ENCODE data around the gene NKX1-2. TPM values are rescaled to one million over a fixed set of nuclear protein-coding genes. Genes with fewer than 3 reads are reported as not detected.

Gene NKX1-2
- total RNA-seq, 6 experiments from 2014 or later, result not detected

DNA sequence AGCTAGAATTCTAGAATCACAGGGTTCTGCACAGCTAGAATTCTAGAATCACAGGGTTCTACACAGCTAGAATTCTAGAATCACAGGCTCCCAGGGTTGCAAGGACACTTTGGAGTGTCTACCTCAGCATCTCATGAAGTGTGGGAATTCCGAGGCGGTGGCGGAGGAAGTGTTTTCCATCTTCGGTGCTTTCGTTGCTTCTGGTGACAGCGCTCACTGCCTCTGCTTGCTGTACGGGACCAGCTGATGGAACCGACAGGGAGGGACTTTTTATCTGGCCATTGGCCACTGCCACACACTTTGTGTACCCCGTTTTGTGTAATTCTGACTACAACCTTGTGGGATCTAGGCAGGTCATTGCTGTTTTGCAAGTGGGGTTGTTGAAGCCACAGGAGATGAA, 41.3 kb upstream of the NKX1-2 start:
- TF ChIP-seq, protein P1, sequence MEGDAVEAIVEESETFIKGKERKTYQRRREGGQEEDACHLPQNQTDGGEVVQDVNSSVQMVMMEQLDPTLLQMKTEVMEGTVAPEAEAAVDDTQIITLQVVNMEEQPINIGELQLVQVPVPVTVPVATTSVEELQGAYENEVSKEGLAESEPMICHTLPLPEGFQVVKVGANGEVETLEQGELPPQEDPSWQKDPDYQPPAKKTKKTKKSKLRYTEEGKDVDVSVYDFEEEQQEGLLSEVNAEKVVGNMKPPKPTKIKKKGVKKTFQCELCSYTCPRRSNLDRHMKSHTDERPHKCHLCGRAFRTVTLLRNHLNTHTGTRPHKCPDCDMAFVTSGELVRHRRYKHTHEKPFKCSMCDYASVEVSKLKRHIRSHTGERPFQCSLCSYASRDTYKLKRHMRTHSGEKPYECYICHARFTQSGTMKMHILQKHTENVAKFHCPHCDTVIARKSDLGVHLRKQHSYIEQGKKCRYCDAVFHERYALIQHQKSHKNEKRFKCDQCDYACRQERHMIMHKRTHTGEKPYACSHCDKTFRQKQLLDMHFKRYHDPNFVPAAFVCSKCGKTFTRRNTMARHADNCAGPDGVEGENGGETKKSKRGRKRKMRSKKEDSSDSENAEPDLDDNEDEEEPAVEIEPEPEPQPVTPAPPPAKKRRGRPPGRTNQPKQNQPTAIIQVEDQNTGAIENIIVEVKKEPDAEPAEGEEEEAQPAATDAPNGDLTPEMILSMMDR (IDR thresholded peaks at IDR 0.05), result no peak
- Mint-ChIP-seq H3K36me3 (ENCODE audit: low read depth) (peaks cover 12% of the 10 kb centered on the region), H3K4me3 (no peak overlapping the region), H3K27me3 (ENCODE audit: insufficient read depth) (no peaks in the 10 kb centered on the region), H3K9me3 (no peaks in the 10 kb centered on the region), H3K27ac (no peak overlapping the region), H3K4me1 (ENCODE audit: low read depth) (no peaks in the 10 kb centered on the region)
- DNase-seq, result no peak

DNA sequence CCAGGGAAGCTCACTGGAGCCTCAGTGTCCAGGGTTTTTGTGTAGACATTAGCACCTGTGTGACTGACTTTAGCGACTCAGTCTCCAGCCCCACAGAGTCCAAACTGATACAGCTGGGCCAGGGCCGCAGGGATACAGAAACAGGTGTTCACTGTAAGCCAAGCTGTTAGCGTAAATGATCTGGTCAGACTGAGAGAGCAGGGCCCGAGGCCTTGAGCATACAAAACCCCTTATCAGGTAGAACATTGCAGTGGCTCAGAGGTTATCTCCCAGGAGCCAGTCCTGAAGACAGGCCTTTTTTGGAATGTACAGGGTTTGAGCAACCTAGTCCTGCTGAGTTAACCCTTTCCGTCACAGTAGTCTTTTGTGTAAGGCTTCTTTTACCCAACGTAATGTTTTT, 36.8 kb upstream of the NKX1-2 start:
- Mint-ChIP-seq H3K9me3 (no peaks in the 10 kb centered on the region), H3K27ac (no peak overlapping the region), H3K36me3 (ENCODE audit: low read depth) (peaks cover 12% of the 10 kb centered on the region), H3K4me1 (ENCODE audit: low read depth) (no peaks in the 10 kb centered on the region), H3K27me3 (ENCODE audit: insufficient read depth) (no peaks in the 10 kb centered on the region), H3K4me3 (no peak overlapping the region)
- TF ChIP-seq, protein P1 (IDR thresholded peaks at IDR 0.05), result no peak
- DNase-seq, result no peak

DNA sequence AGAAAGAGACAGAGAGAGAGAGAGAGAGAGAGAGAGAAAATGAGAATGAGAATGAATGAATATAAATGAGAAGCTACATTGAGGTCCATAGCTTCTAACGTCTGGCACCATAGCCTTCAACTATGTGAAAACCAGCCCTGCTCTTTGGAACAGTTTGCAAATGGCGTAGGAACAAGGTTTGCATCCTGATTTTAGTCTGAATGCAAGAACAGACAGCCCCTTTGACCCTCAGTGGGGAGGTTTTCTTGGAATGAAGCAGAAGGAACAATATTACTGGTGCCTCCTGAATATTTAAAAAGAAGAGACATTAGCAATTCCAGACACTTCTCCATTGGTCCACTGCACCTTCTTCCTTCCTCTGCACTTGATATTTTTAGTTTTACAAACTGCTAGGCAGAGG, 34.8 kb upstream of the NKX1-2 start:
- H3K36me3 Mint-ChIP-seq (ENCODE audit: low read depth), result peaks cover 12% of the 10 kb centered on the region
- DNase-seq, result no peak
- H3K27ac Mint-ChIP-seq, result no peak overlapping the region
- H3K9me3 Mint-ChIP-seq, result no peaks in the 10 kb centered on the region
- H3K27me3 Mint-ChIP-seq (ENCODE audit: insufficient read depth), result no peaks in the 10 kb centered on the region
- TF ChIP-seq, protein P1 (IDR thresholded peaks at IDR 0.05), result no peak
- H3K4me3 Mint-ChIP-seq, result no peak overlapping the region
- H3K4me1 Mint-ChIP-seq (ENCODE audit: low read depth), result no peaks in the 10 kb centered on the region

DNA sequence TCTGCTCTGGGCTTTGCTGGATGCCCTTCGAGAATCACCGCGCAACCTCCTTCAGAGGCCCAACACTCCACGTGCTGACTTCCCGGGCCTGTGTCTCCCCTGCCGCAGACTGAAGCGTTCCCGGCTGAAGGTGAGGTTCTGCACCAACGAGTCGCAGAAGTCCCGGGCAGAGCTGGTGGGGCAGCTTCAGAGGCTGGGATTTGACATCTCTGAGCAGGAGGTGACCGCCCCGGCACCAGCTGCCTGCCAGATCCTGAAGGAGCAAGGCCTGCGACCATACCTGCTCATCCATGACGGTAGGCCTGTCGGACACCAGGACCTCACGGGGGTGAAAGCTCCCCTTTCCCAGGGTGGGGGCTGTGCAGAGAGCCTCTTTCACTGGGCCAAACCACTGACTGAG, 34.2 kb upstream of the NKX1-2 start:
- H3K27me3 Mint-ChIP-seq (ENCODE audit: insufficient read depth), result no peaks in the 10 kb centered on the region
- peaks cover 12% of the 10 kb centered on the region for H3K36me3 Mint-ChIP-seq (ENCODE audit: low read depth)
- DNase-seq, result no peak
- H3K4me3 Mint-ChIP-seq, result no peak overlapping the region
- H3K9me3 Mint-ChIP-seq, result no peaks in the 10 kb centered on the region
- no peaks in the 10 kb centered on the region for H3K4me1 Mint-ChIP-seq (ENCODE audit: low read depth)
- TF ChIP-seq, protein P1 (IDR thresholded peaks at IDR 0.05), result no peak
- no peak overlapping the region for H3K27ac Mint-ChIP-seq

DNA sequence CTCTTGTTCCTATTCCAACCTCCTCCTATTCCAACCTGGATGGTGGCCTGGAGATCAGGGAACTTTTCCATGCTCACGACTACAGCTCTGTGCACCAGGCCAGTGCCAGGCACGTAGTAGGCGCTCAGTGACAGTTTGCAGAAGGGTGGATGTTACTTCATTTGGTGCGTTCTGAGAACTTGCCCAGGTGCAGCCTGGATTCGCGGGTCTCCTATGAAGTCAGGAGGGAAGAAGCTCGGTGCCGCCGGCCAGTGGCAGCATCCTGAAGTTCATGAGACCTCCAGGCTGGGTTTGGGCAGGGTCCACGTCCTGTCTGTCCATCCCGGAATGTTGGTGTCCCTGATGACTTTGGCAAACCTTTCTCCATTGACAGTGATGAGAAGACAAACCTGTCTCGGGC, 33.0 kb upstream of the NKX1-2 start:
- no peaks in the 10 kb centered on the region for H3K27me3 Mint-ChIP-seq (ENCODE audit: insufficient read depth)
- no peak overlapping the region for H3K4me3 Mint-ChIP-seq
- no peaks in the 10 kb centered on the region for H3K4me1 Mint-ChIP-seq (ENCODE audit: low read depth)
- no peak overlapping the region for H3K27ac Mint-ChIP-seq
- H3K36me3 Mint-ChIP-seq (ENCODE audit: low read depth), result peaks cover 12% of the 10 kb centered on the region
- no peak for DNase-seq
- TF ChIP-seq, protein P1 (IDR thresholded peaks at IDR 0.05), result no peak
- no peaks in the 10 kb centered on the region for H3K9me3 Mint-ChIP-seq

DNA sequence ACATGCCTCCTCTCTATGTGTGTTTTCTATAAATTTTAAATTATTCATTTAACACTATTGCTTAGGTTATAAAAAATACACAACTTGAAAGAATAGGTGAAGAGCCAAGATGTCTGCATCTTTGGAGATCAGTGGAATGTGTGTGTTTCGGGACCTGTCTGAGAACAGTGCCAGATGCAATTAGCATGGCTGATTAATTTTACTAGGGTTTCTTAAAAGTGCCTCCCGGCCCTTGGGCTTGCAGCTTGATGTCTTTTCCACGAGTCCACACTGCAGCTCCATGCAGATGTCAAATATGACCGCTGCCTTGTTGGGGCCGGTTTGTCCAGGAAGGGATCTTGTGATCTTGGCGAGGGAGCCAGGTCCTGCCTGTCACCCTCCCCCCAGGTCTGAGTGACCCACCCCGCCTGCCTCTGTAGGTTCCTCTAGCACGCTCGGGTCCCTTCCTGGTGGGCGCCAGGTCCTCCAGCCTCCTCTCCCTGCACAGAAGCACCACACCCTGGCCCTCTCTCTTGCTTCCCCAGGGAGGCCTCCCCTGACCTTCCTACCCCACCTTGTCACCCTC, 32.5 kb upstream of the NKX1-2 start:
- no peak for DNase-seq
- Mint-ChIP-seq H3K4me3 (no peak overlapping the region), H3K9me3 (no peaks in the 10 kb centered on the region), H3K27me3 (ENCODE audit: insufficient read depth) (no peaks in the 10 kb centered on the region), H3K36me3 (ENCODE audit: low read depth) (peaks cover 7% of the 10 kb centered on the region), H3K4me1 (ENCODE audit: low read depth) (no peaks in the 10 kb centered on the region), H3K27ac (no peak overlapping the region)
- TF ChIP-seq, protein P1 (IDR thresholded peaks at IDR 0.05), result no peak
